GM12875 (cell line): ENCODE results near the gene HS6ST3.

Experiments
- H3K4me3 ChIP-seq: one replicate; pipeline ENCODE4 v1.5.1; 2011; ENCODE audit warnings: low read depth, low read length, control low read depth
- TF ChIP-seq, protein P1 (sequence below): IDR thresholded peaks from 2 replicates; pipeline ENCODE4 v1.5.1; 2011; ENCODE audit warnings: low read depth, mild to moderate bottlenecking, control low read depth, inconsistent platforms, low read length, moderate library complexity, borderline replicate concordance; ENCODE audit not compliant: insufficient read depth

The HS6ST3 gene

DNA sequence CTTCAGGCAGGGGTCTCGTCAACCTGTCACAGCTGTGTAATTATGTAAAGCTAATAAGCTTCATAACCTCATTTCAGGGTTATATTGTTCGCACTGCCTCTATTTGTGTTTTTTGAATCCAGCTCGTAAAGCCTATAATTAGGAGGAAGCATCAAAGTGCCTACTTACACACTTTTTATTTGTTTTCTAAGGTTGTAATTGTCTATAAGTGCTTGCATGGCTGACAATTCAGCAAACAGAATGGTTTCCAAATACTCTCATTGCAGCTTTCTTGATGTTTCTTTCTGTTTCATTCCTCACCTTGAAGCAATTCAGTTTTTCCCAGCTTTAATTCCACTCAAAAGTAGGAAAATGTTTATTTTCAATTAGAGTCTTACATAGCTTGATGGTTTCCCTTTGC, 336.3 kb downstream of the HS6ST3 start:
- TF ChIP-seq, protein P1, sequence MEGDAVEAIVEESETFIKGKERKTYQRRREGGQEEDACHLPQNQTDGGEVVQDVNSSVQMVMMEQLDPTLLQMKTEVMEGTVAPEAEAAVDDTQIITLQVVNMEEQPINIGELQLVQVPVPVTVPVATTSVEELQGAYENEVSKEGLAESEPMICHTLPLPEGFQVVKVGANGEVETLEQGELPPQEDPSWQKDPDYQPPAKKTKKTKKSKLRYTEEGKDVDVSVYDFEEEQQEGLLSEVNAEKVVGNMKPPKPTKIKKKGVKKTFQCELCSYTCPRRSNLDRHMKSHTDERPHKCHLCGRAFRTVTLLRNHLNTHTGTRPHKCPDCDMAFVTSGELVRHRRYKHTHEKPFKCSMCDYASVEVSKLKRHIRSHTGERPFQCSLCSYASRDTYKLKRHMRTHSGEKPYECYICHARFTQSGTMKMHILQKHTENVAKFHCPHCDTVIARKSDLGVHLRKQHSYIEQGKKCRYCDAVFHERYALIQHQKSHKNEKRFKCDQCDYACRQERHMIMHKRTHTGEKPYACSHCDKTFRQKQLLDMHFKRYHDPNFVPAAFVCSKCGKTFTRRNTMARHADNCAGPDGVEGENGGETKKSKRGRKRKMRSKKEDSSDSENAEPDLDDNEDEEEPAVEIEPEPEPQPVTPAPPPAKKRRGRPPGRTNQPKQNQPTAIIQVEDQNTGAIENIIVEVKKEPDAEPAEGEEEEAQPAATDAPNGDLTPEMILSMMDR: no peak
- H3K4me3 ChIP-seq: no peak overlapping the region

DNA sequence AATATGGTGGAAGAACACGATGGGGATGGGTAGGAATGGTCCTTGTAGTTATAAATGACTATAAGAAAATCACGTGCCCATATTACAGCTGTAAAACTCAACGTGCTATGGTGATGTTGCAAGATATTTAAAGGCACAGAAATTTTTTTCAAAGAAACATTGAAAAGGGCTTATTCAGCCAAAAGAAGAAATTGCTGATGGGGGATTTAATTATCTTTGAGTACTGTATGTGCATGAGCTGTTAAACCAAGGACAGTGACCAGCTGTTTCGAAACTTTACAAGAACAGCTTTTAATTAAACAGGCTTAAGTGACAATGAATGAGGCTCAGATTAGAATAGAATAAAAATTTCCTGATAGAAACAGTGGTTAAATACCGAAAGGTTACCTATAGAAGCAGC, 339.0 kb downstream of the HS6ST3 start:
- TF ChIP-seq, protein P1: no peak
- no peak overlapping the region for H3K4me3 ChIP-seq

DNA sequence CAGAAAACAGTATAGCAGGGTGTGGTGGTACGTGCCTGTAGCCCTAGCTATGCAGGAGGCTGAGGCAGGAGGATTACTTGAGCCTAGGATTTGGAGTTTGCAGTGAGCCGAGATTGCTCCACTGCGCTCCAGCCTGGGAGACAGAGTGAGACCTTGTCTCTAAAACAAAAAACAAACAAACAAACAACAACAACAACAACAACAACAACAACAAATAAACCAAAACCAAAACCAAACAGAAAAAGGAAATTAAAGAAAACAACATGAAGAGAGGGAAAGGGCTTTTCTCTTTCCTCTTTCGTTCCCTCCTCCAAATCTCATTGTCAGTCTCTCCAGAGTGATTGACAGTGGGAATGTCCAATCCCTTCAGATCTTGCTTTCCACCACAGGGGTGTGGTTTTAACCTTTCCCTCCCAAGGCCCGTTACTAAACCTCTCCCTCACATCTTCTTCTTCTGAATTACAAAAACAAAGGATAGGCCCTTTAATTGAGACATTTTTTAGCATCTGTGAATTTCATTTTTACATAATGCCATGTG, 341.2 kb downstream of the HS6ST3 start:
- TF ChIP-seq, protein P1: no peak
- H3K4me3 ChIP-seq: no peak overlapping the region

DNA sequence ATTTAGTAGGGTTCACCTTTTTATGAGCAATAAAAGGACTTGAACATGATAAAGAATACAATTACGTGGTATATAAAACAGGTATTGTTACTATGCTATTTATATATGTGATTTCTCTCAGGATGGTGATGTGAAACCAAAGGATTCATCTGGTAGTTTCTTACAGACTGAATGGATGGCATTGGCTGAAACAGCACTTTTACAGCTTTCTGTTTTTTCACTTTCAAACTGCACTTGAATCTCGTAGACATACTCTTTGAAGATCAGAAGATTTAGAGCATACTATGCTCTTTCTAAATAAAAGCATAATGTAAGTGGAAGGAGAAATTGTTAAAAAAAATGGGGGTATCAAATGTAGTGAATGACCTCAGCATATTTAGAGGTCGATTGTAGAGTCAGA, 354.8 kb downstream of the HS6ST3 start:
- TF ChIP-seq, protein P1: no peak
- H3K4me3 ChIP-seq: no peak overlapping the region

DNA sequence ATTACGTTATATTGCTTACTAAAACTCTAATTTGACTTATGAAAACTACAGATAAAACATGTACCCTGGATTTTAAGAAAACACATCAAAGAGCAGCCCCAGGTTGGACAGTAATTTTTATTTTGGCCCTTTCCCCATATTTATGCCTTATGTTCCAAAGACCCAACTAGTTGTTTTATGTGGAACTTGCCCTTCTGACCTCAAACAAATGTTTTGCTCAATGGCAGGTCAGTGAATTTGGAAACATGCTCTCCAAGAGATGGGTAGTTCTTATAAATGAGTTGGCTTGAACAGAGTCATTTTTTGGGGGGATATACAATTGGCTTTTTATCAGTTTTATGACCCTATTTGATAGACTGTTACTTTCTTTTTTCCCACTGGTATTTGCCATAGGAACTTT, 360.0 kb downstream of the HS6ST3 start:
- TF ChIP-seq, protein P1: no peak
- H3K4me3 ChIP-seq: no peak overlapping the region

DNA sequence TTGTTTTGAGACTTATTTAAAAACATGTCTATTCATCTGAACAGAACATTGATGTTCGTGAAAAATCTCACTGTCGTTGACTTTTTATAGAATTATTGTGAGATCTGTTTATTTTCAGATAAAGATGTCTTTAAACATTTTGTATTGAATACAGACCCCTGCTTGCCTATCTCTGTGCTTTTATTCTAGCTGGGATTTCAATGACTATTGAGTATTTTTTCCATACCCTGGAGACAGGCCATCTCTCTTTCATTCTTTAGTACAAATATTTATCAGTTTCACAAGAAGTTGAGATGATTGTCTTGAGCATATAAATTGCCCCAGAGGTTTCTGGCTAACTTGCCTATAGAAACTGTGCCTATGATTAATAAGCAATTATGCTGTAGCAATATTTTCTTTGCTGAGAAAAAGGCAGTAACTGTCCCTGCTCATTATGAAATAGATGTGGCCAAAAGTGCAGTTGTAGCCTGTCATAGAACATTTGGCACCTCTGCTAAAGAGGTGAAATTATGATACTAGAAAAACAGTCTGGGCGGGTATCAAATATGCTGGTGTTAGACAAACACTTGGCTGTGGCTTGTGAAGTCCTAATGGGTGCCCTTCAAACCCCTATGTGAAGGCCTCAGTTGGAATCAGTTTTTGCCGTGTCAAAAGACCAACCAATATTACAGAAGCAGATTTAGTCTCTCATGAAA, 360.6 kb downstream of the HS6ST3 start:
- H3K4me3 ChIP-seq: no peak overlapping the region
- TF ChIP-seq, protein P1: no peak

DNA sequence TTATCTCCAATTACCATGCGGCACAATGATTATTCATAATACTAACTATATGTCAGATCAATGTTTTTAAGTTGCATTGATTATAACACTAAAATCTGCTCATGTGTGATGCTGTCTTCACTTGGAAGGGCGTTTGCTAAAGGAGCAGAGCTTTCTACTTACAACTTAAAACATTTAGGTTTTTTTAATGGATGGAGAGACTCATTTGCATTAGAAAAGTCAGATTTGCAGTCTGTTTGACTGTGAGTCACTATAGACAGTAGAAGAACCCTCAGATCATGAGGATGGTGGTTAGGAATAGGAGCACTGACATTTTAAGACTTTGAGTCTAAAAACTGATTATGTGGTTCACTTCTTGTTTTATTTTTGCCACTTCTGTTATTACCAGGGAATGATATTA, 364.6 kb downstream of the HS6ST3 start:
- TF ChIP-seq, protein P1: no peak
- H3K4me3 ChIP-seq: no peak overlapping the region
